Measurements from ENCODE around the gene ASB16.

GRCh38 chr17:44221862-44222111, 51.3 kb downstream of the ASB16 start:
- TF ChIP-seq CTCF (IDR thresholded peaks at IDR 0.05) (no peak), EZH2 (IDR thresholded peaks at IDR 0.05) (no peak), EZH2phosphoT487 (IDR thresholded peaks at IDR 0.05) (no peak)

Measured in neural progenitor cell (in vitro differentiated cells).